LHCN-M2 (cell line): ENCODE data around the gene PZP. TPM values are rescaled to one million over a fixed set of nuclear protein-coding genes. Genes with fewer than 3 reads are reported as not detected.

ENCODE experiments used
- DNase-seq: peaks from one replicate; pipeline ENCODE4 v3.0.0-alpha.2; 2012; ENCODE audit warnings: low read depth
- total RNA-seq: library from RNA; depleted of rRNA; stranded (reverse); fragments of >200 nt; gene quantifications from 2 replicates; pipeline ENCODE4 v1.2.3, GENCODE V29; 2014; rRNA removed

The PZP gene
- total RNA-seq, 1 experiment from 2014 or later: not detected

GRCh38 chr12:9104767-9105423, 103.3 kb downstream of the PZP start:
- DNase-seq: no peak

GRCh38 chr12:9104087-9104486, 104.1 kb downstream of the PZP start:
- DNase-seq: no peak

- no peak for DNase-seq
Measured at GRCh38 chr12:9103050-9103849, 104.9 kb downstream of the PZP start.

GRCh38 chr12:9101018-9101687, 107.0 kb downstream of the PZP start:
- DNase-seq: no peak

GRCh38 chr12:9099552-9100190, 108.5 kb downstream of the PZP start:
- DNase-seq: no peak

Other genes starting within 250 kb of the PZP start
- gene KLRG1, start 218.8 kb downstream of the PZP start, total RNA-seq: 0.19 and 0.52 TPM in 2 replicates
- gene A2M, start 92.5 kb downstream of the PZP start, total RNA-seq: 0.06 TPM in 1 of 2 replicates, not detected in the other